Fibroblast of skin of back (primary cell): ENCODE data around the gene SCN11A. TPM values are rescaled to one million over a fixed set of nuclear protein-coding genes. Genes with fewer than 3 reads are reported as not detected.

Experiments
- DNase-seq: peaks from one replicate; pipeline ENCODE4 v3.0.0-alpha.2; 2013
- polyA plus RNA-seq, 2 experiments: library from polyadenylated mRNA; unstranded; fragments of 120-200 nt; gene quantifications; one replicate each; pipeline ENCODE4 v1.2.1, GENCODE V29; 2013; ENCODE audit not compliant: insufficient read length in 2 of 2

SCN11A gene
- not detected for polyA plus RNA-seq (2013, experiment 1 of 2; ENCODE audit: insufficient read length)
- 0.02 TPM for polyA plus RNA-seq (2013, experiment 2 of 2; ENCODE audit: insufficient read length)

DNA sequence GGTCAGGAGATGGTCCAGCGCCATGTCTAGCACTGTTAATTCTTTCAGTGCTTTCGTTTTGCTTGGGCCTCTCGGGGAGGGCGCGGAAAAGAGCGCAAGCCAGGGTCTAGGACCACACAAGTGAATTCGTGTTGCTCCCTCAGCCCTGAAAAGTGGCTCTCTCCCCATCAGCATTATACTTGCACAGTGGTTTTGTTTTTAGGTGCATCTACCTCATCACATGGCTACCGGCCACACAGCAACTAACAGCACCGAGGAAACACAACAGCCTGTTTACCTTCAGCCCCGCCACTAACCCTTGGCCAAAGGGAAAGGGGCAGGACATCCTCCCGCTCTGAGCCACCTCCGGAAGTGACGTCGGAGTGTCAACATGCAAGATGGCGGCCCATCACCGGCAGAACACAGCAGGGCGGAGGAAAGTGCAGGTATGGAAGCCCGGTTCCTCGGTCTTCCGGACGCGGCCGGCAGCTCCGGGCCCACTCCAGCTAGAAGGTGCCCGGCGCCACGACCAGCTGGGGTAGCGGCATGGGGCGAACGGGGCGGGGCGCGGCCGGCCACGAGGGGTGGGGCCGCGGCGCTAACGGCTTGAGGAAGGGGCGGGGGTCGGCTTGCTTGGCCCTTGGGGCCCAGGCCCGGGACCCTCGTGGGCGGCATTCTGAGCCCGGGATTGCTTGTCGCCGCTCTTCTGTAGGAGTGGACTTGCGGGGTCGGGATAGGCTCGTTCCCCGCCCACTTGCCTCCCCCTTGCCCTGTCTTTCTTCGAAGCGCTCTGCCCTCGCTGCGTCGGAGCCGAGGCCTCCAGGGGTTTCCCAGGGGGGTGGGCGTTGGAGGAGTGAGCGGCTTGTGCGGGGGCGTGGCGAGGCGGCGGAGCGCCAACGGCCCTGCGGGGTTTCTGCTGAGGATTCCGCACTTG lies at the start of gene SCN11A, which contains the start of gene WDR48:
Gene SCN11A (minus strand): TSS at position 296 of the 913 bp plus-strand sequence. CDS start 101,582 bp downstream, outside the sequence.
Gene WDR48 (plus strand): TSS at position 368 of the 913 bp plus-strand sequence. CDS start 10 bp downstream, at position 378.
- peak; percentile 91 for DNase-seq

DNA sequence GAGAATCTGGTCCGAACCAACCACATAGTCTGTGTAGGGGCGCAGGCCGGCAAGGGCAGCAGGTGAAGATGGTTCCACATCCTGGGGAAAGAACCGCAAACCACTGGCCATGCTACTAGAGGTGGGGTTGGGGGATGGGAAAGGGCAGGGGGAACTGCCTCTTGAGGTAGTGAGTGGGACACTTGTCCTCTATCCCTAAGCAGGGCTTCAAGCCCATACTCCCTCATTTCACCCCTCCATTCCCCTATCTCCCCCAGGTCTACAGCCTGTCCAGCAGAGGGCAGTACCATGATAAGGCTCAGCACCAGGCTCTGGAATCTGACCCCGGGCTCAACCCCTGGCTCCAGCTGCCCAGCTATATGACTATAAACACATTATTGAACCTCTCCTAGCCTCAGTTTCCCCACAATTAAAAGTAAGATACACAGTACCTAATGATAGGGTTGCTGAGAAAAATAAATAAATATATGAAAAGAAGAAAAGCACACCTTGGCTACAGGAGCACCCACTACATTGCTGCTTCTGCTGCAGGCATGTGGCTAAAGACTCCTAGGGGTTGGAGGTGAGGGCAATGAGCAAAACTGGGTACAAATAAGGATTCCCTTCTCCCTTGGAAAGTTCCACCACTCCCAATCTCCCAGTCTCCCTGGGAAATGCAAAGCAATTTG lies 49.4 kb upstream of the SCN11A start:
- DNase-seq: peak; percentile 39

DNA sequence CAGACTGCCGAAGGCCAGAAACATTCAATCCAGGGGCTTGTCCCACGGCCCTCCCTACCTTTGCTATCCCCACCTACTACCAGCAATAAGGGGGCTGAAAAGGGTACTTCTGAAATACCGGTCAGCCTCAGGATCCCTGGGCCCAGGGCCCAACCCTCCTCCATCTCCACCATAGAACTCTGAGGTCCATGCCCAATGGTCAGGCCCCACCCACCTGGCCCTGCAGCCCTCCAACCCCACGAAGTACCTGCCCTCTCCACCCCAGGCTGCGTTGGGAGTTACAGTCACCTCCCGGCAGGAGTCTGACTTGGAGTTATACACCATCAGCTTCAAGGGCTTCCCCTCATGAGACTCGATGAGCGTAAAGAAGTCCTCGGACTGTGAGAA lies 48.7 kb upstream of the SCN11A start:
- no peak for DNase-seq

DNA sequence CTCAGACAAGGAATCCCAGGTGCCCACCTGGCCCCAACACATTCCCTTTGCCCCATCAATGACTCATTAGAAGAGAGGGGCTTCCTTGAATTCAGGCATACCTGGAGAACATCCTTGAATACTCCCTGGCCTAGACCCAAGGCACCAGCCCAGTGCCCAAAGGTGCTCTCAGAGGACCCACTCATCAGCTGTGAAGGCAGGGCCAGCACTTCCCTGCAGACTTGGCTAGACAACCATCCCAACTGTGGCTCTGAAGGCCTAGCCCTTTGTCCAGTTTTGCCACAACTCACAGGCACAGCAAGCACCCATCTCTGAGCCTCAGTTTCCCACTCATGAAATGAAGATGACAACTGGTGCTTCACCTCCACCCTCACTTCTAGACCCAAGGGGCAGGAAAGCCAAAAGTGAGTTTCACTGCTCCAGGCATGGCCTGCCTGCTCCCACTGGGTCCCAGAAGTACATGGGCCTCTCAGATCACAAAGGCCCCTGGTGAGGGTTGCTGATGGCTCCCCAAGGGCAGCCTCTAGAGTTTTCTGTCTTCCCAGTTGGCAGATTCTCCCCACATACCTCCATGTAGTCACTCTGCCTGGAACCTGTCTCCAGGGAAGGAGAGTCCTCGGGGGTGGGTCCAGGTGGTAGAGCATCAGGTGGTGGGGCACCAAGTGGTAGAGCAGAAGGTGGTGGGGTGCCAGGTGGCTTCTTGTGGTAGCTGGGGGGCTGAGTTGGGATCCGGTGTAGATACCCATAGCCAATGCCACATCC lies 48.2 kb upstream of the SCN11A start:
- DNase-seq: no peak

DNA sequence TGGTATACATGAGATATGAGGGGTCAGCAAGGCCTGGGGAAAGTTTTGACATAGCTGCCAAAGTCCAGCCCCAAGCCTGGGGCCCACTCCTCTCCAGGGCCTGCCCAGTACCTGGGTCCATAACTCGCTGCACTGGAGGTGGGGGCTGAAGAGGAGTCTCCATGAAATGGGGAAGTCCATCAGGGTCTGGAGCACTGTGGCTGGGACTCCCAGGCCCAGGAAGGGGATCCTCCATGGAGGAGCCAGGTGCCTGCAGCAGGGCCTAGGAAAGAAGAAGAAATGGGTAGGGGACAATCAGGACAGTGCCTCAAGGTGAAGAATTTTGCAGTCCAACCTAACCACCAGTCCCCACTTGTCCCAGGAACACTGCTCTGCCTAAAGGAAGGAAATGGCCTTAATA lies 47.5 kb upstream of the SCN11A start:
- DNase-seq: no peak

DNA sequence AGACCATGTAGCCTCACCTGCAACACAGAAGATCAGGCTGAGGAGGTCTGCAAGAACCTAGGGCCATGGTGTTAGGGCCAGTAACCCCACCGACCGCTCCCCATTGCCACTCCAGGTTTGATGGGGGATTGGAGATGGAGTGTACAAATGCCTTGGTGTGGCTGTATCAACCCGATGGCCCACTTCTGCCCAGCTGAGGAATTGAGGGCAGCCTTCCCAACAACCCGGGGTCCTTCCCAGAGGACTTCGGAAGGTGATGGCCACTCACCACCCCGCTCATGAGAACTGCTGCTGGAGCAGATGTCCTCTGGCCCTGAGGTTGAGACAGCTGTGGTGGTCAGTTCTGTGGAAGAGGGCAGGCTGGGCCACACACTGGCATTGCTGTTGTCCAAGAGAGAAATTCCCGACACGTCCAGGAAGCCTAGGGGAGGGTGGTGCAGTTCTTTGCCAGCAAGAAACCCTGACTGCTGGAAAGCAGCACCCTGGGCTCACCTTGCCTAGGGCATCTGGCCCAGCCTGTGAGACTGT lies 46.8 kb upstream of the SCN11A start:
- DNase-seq: no peak

GRCh38 chr3:39097716-39098472 lies 46.1 kb upstream of the SCN11A start:
- DNase-seq: no peak

- no peak for DNase-seq
These were observed 45.0 kb upstream of the SCN11A start for GRCh38 chr3:39096775-39097174.

- no peak for DNase-seq
These were observed 44.0 kb upstream of the SCN11A start for GRCh38 chr3:39095778-39096177.

DNA sequence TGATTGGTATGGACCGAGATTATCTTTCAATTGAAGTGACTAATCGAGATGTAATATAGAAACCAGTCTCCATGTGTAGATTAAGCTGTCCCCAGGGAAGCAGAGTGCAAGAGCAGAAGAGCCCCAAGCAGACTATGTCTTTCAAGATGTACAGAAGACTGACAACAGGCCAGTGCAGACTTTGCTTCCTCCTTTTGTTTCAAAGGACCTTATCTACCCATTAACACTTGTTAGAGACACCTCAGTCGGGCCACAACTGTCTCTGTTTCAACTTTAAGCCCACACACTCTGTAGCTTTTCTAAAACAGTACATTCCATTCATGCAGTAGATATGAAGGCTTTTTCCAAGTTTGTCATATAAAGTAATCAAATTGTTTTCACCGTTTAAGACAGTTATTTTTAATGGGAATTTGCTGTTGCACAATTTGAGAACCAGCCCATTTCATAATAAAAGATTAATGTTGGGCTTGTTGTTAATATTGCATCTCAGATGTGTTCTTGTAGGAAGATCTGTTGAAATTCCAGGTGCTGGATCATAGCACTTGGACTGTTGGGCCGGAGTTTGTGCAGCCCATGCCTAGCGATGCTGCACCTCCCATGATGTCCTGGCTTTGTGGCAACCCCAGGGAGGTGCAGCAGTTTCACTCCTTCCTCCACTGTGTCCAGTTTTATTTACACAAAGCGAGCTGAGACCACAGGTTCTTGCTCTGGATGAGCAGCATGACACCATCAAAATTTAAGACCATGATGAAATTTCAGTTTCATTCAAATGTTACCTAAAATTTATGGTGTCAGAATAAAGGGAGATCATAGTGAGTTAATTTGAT lies 43.3 kb upstream of the SCN11A start:
- DNase-seq: no peak

GRCh38 chr3:39090922-39091321 lies 39.2 kb upstream of the SCN11A start:
- no peak for DNase-seq

DNA sequence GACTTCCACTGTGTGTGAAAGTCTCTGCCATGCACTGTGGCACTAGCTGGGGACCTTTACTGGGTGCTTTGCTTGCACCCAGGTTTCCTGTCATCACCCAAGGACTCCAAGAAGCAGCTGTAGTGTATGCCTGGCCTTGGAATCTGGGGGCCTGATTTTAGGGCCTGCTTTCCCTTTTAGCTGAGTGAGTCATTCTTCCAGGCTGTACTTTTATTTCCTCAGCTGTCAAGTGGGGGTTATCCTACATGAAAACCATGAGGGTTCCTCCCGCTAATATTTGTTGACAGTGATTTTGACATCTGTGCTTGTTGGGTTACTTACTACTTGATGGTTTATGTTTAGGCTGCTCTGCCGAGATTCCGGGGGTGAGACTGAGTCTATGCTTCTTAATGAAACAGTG lies 37.1 kb upstream of the SCN11A start:
- DNase-seq: no peak

- no peak for DNase-seq
These were observed 36.7 kb upstream of the SCN11A start for GRCh38 chr3:39088456-39088855.

DNA sequence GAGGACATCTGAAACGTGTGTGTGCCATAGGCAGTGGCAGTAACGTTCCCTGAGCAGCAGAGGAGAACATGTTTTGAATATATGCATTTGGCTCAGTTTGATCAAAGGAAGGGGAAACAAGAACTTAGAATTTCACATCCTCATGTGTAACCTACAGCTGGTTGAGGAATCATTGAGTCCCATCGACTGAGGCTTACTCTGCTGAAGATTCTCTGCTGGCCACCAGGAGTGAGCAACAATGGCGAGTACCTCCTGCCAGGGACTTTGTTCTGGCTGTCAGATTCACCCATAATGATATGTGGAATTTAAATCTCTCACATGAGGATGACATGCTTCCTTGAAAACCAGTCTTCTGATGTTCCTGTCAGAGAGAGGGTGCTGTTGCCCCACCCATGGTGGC lies 34.4 kb upstream of the SCN11A start:
- no peak for DNase-seq

- no peak for DNase-seq
These were observed 31.0 kb upstream of the SCN11A start for GRCh38 chr3:39082666-39083313.

DNA sequence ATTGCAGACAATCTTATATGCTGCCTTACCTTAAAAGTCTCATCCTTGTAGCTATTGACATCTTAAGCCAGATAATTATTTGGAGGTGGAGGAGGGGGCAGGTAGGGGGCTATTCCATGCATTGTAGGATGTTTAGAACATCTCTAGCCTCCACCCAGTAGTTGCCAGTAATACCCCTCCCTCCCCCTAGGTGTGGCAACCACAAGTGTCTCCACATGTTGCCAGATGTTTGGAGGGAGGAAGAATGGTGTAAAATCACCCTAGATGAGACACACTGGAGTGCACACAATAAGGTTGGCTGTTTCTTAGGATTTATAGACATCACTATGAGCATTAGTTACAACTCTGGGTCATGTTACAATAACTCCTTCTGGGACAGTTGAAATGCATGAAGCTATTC lies 28.3 kb upstream of the SCN11A start:
- no peak for DNase-seq

DNA sequence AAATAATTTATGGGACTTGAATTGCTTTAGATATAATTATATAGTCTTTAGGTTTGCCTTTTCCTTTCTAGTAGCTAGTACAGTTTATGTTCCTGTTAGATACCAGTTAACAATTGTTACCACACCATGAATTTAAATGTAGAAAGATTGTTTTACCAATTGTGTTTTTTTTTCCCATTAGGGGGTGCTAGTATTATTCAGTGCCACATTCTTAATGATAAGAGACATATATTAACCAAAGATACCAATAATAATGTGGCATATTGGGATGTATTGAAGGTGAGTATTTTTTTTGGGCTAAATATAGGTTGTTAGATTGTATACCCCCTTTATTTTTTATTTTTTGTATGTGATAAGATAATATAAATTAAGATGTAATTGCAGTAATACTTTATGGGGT lies 27.8 kb upstream of the SCN11A start:
- no peak for DNase-seq

DNA sequence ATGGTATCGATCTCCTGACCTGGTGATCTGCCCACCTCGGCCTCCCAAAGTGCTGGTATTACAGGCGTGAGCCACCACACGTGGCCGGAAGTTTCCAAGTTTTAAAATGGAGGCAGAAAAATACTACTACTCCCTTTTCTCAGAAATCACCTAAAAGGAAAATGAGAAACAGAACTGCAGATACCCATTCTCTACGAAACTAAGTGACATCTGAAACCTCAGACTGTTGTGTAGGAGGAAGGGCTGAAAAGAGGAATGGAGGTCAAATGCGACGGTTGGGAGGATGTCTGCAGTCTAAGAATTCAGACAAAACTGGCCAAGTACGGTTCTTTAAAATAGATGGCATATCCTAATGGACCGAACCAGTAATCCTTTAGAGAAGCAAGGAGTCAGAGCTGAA lies 24.2 kb upstream of the SCN11A start:
- no peak for DNase-seq

GRCh38 chr3:39068556-39068955 lies 16.8 kb upstream of the SCN11A start:
- DNase-seq: no peak

- DNase-seq: no peak
These were observed 15.5 kb upstream of the SCN11A start for GRCh38 chr3:39067286-39067685.
